GM18909 (cell line): ENCODE data around the gene LYZ.
A peak's percentile ranks its signal among the peaks of the same experiment; 100 is the strongest.

Experiments used
- ATAC-seq: cut with Tn5 transposase; IDR thresholded peaks from one replicate; pipeline ENCODE4 v1.9.1; 2021; ENCODE audit warnings: mild to moderate bottlenecking; ENCODE audit not compliant: unreplicated experiment, poor library complexity

The LYZ gene

DNA sequence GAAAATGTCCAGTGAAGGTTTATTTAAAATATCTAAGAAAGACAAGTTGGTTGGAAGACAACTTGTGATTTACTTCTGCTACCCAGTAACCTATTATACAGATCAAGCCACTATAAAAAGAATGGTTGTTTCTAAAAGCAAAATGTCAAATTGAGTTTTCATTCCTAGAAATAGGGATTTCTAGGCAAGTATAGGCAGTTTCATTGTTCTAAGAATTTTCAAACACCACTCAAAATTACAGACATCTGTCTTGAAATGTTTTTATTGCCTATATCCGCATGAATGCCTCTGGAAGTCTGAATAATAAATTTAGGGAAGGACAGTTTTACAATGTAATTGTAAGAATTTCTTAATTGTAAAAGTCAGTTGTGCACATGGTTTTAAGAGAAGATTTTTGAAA lies 20.0 kb downstream of the LYZ start:
- no peak for ATAC-seq

DNA sequence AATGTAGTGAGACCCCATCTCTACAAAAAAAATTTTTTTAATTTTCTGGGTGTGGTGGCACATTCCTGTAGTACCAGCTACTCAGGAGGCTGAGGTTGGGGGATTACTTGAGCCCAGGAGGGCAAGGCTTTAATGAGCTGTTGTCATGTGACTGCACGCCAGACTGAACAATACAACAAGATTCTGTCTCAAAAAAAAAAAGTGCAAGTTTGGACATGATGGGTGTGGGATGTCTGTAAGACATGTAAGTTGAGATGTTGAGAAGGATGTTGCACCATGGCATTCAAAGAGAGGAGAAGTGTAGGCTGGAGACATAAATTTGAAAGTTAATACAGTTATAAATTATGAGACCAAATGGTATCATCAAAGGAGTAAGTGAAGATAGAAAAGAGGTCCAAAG lies 34.9 kb downstream of the LYZ start:
- no peak for ATAC-seq

- no peak for ATAC-seq
Observed at GRCh38 chr12:69385038-69385437, 36.9 kb downstream of the LYZ start.

GRCh38 chr12:69386921-69387320 lies 38.7 kb downstream of the LYZ start:
- ATAC-seq = no peak

DNA sequence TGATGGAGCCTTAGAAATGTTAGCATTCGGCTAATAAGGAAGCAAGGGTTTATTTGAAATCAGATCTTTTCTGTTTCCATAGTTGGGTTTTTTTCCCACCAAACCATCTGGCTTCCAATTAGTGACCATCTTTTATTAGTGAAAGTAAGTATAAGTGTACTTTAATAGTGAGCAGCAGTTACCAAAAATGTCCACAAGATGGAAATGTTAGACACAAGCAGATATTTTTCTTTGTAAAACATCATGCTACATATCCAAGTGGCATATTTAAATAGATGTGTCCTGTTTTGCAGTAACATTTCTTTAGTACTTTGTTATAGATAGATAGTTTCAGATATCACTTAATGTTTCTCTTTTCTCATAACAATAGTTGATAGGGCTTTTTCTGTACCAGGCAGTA lies 40.2 kb downstream of the LYZ start:
- ATAC-seq = peak; percentile 42

- no peak for ATAC-seq
Observed at GRCh38 chr12:69389831-69390230, 41.6 kb downstream of the LYZ start.

GRCh38 chr12:69392179-69392928 lies 44.2 kb downstream of the LYZ start:
- ATAC-seq = peak; percentile 68

GRCh38 chr12:69396041-69396440 lies 47.9 kb downstream of the LYZ start:
- ATAC-seq = no peak

- no peak for ATAC-seq
Observed at GRCh38 chr12:69396963-69397362, 48.8 kb downstream of the LYZ start.

- ATAC-seq = no peak
Observed at GRCh38 chr12:69397978-69398377, 49.8 kb downstream of the LYZ start.

DNA sequence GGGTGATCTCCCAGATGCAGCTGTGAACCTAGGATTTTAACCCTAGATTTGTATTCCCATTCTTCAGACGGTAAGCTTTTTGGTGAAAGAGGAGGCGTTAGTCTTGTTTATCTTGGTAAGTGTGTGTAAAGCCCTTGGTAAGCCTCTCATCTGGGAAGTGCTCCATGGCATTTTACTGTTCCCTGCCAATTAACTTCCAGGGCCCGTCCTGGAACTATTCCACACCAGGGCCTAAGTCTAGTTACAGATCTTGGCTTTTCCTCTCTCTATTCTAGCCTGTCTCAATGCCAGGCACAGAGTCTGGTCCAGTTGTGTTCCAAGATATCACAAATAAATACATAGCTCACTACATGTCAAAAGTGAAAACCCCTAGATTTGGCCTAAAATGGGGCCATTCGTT lies 53.8 kb downstream of the LYZ start:
- ATAC-seq = no peak
